ENCODE measurements around the gene DTX2.

DNA sequence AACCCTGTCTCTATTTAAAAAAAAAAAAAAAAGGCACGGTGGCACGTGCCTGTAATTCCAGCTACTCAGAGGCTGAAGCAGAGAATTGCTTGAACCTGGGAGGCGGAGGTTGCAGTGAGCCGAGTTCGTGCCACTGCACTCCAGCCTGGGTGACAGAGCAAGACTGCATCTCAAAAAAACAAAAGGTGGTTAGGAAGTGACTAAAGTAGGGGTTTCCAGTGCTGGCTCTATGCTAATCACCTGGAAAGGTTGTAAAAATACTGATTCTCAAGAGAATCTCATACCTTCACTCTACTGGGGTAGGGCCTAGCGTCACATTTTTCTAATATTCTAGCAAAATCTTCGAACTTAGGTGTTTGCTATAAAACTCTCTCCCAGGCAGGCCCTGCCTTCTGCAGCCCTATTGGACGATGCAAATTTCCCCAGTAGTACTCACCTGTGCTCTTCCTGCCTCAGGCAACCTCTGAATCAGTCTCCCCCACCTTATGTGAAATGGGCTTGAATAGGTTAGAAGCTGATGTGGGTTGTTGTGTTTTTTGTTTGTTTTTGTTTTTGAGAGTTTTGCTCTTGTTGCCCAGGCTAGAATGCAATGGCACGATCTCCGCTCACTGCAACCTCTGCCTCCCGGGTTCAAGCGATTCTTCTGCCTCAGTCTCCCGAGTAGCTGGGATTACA is 33.2 kb upstream of the DTX2 start:
- TF ChIP-seq POLR2A (IDR thresholded peaks at IDR 0.05): no peak
- TF ChIP-seq, protein P1, sequence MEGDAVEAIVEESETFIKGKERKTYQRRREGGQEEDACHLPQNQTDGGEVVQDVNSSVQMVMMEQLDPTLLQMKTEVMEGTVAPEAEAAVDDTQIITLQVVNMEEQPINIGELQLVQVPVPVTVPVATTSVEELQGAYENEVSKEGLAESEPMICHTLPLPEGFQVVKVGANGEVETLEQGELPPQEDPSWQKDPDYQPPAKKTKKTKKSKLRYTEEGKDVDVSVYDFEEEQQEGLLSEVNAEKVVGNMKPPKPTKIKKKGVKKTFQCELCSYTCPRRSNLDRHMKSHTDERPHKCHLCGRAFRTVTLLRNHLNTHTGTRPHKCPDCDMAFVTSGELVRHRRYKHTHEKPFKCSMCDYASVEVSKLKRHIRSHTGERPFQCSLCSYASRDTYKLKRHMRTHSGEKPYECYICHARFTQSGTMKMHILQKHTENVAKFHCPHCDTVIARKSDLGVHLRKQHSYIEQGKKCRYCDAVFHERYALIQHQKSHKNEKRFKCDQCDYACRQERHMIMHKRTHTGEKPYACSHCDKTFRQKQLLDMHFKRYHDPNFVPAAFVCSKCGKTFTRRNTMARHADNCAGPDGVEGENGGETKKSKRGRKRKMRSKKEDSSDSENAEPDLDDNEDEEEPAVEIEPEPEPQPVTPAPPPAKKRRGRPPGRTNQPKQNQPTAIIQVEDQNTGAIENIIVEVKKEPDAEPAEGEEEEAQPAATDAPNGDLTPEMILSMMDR (IDR thresholded peaks at IDR 0.05): no peak

All from sigmoid colon (tissue), 3 donors.